Measurements from ENCODE around the gene RWDD3.

Gene RWDD3

GRCh38 chr1:95233737-95234500, at the start of gene RWDD3:
RWDD3 (plus strand) TSS chr1:95234210; CDS start chr1:95234231, 21 bp downstream.
- DNase-seq: peak; percentile 95

- DNase-seq: no peak
These were observed 47.9 kb upstream of the RWDD3 start for GRCh38 chr1:95186149-95186548.

DNA sequence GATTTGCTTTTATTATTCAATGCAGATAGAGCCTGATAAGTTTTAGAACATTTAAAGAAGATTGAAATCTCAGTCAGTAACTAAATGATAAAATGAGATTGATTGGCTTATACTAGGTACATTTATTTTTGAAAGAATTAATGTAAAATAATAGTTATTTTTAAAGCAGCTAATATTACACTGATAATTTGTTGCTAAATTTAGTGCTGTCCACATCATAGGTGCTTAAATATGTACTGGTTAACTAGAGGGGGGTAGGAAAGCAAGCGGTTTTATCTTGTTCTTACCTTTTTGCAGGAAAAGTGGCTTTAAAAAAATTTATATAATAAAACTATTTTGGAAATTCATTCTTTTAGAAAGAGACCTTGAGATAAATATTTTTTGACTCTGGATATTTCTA, 40.4 kb upstream of the RWDD3 start:
- DNase-seq: no peak

DNA sequence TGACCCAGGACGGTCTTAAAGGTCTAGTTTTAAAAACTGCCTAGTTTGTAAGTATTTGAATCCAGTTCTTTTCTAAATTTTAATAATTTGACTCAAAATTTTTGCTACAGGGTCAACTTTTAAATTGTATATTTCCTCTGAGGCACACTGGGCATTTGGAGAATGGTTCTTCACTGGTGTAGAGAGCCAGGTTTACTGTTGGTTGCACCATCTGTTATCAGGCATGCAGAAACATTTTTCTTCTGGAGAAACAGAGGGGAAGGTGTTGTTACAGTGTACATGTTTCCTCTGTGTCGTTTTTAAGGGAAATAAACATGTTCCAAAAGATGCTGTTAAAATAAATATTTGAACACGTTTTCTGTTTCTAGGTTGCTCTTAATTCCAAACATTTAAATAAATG, 39.0 kb upstream of the RWDD3 start:
- no peak for DNase-seq

DNA sequence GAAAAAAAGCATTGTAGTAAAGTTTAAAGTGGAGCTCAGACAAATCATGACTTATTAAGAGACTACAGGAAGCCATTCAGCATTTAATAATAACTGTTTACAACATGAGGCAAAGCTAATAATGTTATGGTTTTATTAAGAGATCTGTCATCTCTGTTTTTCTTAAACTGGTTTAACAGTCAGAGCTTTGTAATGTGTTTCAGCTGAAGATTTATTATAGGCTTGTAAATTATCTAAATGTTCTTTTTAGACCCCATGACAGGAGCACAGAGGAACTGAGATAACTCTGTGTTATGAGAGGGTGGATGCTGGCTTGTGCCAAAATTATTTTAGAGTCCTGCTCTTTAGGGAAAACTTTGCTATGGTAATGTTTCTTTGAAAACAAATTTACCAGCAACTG, 38.0 kb upstream of the RWDD3 start:
- no peak for DNase-seq

DNA sequence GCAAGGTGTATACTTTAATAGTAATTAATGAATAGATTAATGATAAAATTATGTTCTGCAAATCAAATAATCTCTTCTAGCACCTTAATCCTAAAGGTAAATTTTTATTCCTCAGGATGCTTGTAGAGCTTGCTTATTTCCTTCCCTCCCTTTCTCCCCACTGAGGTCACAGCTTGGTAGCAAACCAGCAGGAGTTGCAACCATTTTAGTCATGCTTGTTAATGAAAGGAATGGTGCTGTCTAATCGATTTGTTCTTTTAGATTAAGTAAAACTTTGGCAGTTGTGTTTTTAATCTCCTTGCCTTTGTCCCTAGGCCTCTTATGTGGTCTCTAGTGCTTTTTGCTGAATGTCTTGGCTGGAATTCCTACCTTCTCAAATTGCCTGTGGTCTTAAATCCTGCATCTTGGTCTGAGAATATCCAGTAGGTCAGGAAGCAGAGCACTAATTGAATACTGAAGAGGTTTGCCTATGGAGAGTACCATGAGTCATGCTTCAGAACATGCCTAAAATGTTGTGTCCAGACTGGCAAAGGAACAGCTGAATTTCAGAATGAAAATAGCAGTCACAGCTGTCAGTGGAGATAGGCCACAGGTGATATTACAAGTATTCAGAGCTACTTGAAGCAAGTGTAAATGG, 36.3 kb upstream of the RWDD3 start:
- no peak for DNase-seq

DNA sequence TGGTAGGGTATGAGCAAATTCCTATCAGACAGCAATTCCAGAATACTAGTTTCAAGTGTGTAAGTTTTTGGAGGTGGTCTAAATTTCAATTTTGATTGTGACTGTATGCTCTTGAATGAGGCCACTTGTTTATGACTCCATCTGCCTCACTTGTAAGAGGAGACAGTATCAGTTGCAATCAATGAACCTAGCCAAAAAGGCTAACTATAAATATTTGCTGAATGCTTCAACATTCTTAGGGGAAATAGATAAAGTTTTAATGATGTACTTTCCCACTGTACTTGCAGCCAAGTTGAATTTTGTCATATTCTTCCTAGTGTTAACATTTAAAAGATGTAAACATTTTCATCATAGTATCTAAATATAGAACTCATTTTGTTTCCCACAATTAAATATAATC, 32.1 kb upstream of the RWDD3 start:
- DNase-seq: no peak

GRCh38 chr1:95203908-95204437, 30.0 kb upstream of the RWDD3 start:
- peak; percentile 40 for DNase-seq

- no peak for DNase-seq
These were observed 27.5 kb upstream of the RWDD3 start for GRCh38 chr1:95206514-95206913.

DNA sequence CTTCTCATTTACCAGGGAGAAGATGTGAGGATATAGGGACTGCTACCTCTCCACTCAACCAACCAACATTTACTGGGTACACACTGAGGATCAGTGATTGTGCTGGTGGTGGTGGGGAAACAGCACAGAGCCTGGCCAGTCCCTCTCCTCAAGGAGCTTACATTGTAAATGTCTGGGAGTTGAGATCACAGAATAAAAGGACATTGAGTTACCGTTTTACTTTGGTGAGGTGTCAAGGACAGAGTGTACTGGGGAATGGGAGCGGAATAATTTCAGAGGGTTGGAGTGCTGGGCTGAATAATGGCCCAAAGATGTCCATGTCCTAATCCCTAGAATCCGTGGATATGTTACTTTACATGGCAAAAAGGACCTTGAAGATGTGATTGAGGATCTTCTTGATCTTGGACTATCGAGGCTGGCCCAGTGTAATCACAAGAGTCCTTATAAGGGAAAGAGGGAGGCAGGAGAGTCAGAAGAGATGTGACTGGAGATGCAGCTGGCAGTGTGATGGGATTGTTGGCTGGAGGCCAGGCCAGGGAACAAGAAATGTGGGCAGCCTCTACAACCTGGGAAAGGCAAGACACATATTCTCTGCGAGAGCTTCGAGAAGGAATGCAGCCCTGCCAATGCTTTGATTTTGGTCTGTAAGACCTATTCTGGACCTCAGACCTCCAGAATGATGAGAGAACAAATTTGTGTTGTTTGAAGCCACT, 26.6 kb upstream of the RWDD3 start:
- DNase-seq: no peak

GRCh38 chr1:95208876-95209275, 25.1 kb upstream of the RWDD3 start:
- DNase-seq: no peak

DNA sequence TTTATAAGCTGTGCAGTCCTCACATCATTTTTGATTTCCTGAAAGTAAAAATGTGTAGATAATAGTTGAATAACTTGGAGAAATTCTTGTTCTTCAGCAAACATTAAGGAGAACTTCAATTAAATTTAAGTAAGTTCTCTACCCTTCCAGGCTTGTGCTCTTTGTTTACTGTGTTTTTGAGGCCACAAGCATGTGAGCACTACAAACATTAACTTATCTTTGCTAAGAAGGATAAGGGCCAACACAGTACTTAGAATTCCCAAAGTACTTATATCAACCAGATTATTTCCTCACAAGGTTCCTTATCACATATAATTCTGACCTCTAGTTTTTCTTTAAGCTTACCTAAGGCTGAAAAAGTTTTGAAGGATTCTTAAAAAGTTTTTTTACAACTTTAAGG, 24.7 kb upstream of the RWDD3 start:
- no peak for DNase-seq

DNA sequence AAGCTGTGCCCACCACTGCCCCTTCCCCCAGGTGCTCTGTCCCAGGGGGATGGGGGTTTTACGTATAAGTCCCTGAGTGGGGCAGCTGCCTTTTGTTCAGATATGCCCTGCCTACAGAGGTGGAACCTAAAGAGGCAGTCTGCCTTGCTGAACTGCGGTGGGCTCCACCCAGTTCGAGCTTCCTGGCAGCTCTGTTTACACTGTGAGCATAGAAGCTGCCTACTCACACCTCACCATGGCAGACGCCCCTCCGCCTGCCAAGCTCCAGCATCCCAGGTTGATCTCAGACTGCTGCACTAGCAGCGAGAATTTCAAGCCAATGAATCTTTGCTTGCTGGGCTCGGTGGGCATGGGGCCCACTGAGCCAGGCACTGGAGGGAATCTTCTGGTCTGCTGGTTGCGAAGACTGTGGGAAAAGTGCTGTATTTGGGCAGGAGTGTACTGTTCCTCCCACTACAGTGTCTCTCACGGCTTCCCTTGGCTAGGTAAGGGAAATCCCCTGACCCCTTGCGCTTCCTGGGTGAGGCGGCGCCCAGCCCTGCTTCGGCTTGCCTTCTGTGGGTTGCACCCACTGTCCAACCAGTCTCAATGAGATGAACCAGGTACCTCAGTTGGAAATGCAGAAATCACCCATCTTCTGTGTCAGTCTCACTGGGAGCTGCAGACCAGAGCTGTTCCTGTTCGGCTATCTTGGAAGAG, 17.6 kb upstream of the RWDD3 start:
- DNase-seq: no peak

DNA sequence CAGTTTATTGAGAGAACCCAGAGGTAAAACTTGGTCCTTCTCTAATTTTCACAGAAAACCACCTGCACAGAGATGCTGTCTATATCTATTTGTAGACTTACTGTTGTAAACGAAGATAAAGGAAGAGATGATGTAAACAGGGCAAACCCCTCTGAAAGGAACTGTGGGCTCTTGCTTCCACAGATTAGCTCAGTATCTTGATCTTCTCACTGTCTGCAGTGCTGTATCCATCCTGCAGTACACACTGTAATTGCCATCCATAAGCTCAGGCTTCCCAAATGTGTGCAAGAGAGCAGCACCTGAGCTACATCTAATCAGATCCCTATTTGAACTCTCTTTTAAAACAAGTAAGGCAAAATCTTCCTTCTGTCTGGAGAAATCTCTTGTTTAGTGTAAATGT, 16.6 kb upstream of the RWDD3 start:
- no peak for DNase-seq

DNA sequence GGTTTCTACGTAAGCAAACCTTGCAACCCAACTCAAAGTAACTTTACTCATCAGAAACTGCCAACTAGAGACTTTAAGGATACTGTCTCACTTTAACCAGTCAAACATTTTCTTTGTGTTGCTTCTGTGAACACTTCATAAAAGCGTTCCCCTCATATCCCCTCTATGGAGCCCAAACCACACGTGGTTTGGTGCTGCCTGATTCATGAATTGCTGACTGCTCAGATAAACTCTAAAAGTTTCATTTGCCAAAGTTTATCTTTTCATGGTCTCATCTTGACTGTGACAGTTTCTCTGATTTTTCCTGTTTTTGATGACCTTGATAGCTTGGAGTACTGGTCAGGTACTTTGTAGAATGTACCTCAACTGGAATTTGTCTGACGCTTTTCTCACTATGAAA, 14.6 kb upstream of the RWDD3 start:
- DNase-seq: no peak

GRCh38 chr1:95221306-95221705, 12.7 kb upstream of the RWDD3 start:
- DNase-seq: no peak

GRCh38 chr1:95222629-95223028, 11.4 kb upstream of the RWDD3 start:
- no peak for DNase-seq

DNA sequence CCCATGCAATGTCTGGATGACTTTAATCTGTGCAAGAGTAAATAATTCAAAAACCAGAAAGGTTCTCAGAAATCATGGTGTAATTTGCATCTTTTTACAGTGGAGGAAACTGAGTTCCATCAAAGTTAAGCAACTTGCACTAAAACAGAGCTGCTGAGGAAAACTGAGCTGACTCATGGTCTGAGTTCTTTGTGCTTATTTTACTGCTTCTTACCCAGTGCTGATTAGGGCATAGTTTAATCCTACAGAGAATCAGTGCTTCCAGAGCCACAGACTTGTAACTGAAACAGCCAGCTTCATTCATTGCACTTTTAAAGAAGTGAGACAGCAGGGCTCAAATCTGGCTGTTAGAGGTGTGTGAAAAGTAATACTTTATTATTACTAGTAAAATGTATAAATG, 10.9 kb upstream of the RWDD3 start:
- no peak for DNase-seq

GRCh38 chr1:95226781-95227660, 7.0 kb upstream of the RWDD3 start:
- no peak for DNase-seq

DNA sequence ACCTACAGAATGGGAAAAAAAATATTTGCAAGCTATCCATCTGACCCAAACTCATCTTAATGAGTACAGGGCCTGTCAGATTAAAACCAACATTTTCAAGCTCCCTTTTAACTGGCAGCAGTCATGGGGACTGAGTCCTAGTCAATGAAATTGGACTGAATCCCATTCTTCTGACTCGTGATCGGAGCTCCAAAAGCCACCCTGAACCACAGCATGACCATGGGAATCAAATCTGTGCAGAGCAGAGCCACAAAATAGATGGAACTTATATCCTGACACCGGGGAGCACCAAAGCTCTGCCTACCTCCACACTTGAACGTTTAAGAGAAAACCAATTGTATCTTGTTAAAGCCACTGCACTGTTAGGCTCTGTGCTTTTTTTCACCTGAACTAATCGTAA, 5.0 kb upstream of the RWDD3 start:
- DNase-seq: no peak

DNA sequence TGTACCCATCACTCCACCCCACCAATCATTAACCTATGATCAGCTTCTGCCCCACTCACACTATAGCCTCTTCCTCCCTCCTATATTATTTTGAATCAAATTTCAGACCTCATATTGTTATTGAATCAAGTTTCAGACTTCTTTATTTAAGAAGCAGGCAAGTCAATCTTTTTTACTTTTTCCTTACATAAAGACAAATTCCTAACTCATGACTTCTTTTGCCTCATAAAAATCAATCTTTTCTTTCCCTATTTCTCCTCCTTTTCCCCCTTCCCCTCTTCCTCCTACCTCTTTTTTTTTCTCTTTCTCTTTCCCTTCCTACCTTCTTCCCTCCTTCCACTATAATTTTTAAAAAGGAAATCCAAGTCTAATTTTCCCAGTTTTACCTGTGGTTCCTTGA, 4.3 kb upstream of the RWDD3 start:
- no peak for DNase-seq

- DNase-seq: no peak
These were observed 3.8 kb upstream of the RWDD3 start for GRCh38 chr1:95230256-95230655.
